ENCODE results near the gene TGFBR1.

Gene TGFBR1

GRCh38 chr9:99128133-99128406, 23.2 kb downstream of the TGFBR1 start:
- Histone ChIP-seq H3K4me1 (ENCODE audit: control insufficient read depth, low read length) (peaks cover 100% of the 10 kb centered on the region), H3F3A (ENCODE audit: control insufficient read depth, insufficient read depth) (peaks cover 15% of the 10 kb centered on the region), H3K79me2 (ENCODE audit: control insufficient read depth, low read length) (peaks cover 92% of the 10 kb centered on the region), H3K27ac (ENCODE audit: low read depth, low read length) (peak overlapping the region; percentile 82), H3K4me3 (ENCODE audit: low read length) (0 out of 2 replicates have a peak overlapping the region, but pooled peaks have one; percentile 1), H3K27me3 (ENCODE audit: control insufficient read depth, low read length) (no peaks in the 10 kb centered on the region), H3K9me3 (ENCODE audit: control insufficient read depth, insufficient read depth, low read length) (no peaks in the 10 kb centered on the region), H4K20me1 (ENCODE audit: control insufficient read depth, insufficient read depth, low read depth, low read length) (no peaks in the 10 kb centered on the region), H3K36me3 (ENCODE audit: control insufficient read depth, low read length) (peaks cover 46% of the 10 kb centered on the region), H3K4me2 (ENCODE audit: low read length) (peak overlapping the region; percentile 70), H3K9me2 (replicated peaks; ENCODE audit: control insufficient read depth, low read length) (no peaks in the 10 kb centered on the region)
- TF ChIP-seq EZH2phosphoT487 (IDR thresholded peaks at IDR 0.05; ENCODE audit: borderline replicate concordance, low read length) (no peak), CTCF (IDR thresholded peaks at IDR 0.05; ENCODE audit: low read depth, low read length, poor library complexity, severe bottlenecking) (no peak)

- Histone ChIP-seq H4K20me1 (ENCODE audit: control insufficient read depth, insufficient read depth, low read depth, low read length) (no peaks in the 10 kb centered on the region), H3K79me2 (ENCODE audit: control insufficient read depth, low read length) (peaks cover 89% of the 10 kb centered on the region), H3K4me1 (ENCODE audit: control insufficient read depth, low read length) (peaks cover 100% of the 10 kb centered on the region), H3K4me3 (ENCODE audit: low read length) (peak overlapping the region; percentile 29), H3F3A (ENCODE audit: control insufficient read depth, insufficient read depth) (peaks cover 18% of the 10 kb centered on the region), H3K27me3 (ENCODE audit: control insufficient read depth, low read length) (no peaks in the 10 kb centered on the region), H3K27ac (ENCODE audit: low read depth, low read length) (peak overlapping the region; percentile 82), H3K4me2 (ENCODE audit: low read length) (peak overlapping the region; percentile 70), H3K36me3 (ENCODE audit: control insufficient read depth, low read length) (peaks cover 53% of the 10 kb centered on the region), H3K9me3 (ENCODE audit: control insufficient read depth, insufficient read depth, low read length) (no peaks in the 10 kb centered on the region), H3K9me2 (replicated peaks; ENCODE audit: control insufficient read depth, low read length) (no peaks in the 10 kb centered on the region)
- TF ChIP-seq EZH2phosphoT487 (IDR thresholded peaks at IDR 0.05; ENCODE audit: borderline replicate concordance, low read length) (no peak), CTCF (IDR thresholded peaks at IDR 0.05; ENCODE audit: low read depth, low read length, poor library complexity, severe bottlenecking) (no peak)
Observed at GRCh38 chr9:99129091-99129490, 24.2 kb downstream of the TGFBR1 start.

GRCh38 chr9:99130069-99130468, 25.2 kb downstream of the TGFBR1 start:
- no peaks in the 10 kb centered on the region for H3K27me3 ChIP-seq (ENCODE audit: control insufficient read depth, low read length)
- H3F3A ChIP-seq (ENCODE audit: control insufficient read depth, insufficient read depth), result peaks cover 25% of the 10 kb centered on the region
- H3K4me3 ChIP-seq (ENCODE audit: low read length), result peak overlapping the region; percentile 49
- peak overlapping the region; percentile 70 for H3K4me2 ChIP-seq (ENCODE audit: low read length)
- peaks cover 100% of the 10 kb centered on the region for H3K4me1 ChIP-seq (ENCODE audit: control insufficient read depth, low read length)
- TF ChIP-seq EZH2phosphoT487 (IDR thresholded peaks at IDR 0.05; ENCODE audit: borderline replicate concordance, low read length) (no peak), CTCF (IDR thresholded peaks at IDR 0.05; ENCODE audit: low read depth, low read length, poor library complexity, severe bottlenecking) (peak; percentile 18)
- peak overlapping the region; percentile 82 for H3K27ac ChIP-seq (ENCODE audit: low read depth, low read length)
- no peaks in the 10 kb centered on the region for H3K9me2 ChIP-seq (replicated peaks; ENCODE audit: control insufficient read depth, low read length)
- H3K36me3 ChIP-seq (ENCODE audit: control insufficient read depth, low read length), result peaks cover 56% of the 10 kb centered on the region
- no peaks in the 10 kb centered on the region for H4K20me1 ChIP-seq (ENCODE audit: control insufficient read depth, insufficient read depth, low read depth, low read length)
- H3K79me2 ChIP-seq (ENCODE audit: control insufficient read depth, low read length), result peaks cover 87% of the 10 kb centered on the region
- H3K9me3 ChIP-seq (ENCODE audit: control insufficient read depth, insufficient read depth, low read length), result no peaks in the 10 kb centered on the region

GRCh38 chr9:99133145-99133544, 28.2 kb downstream of the TGFBR1 start:
- no peak overlapping the region for H3K4me3 ChIP-seq (ENCODE audit: low read length)
- peak overlapping the region; percentile 22 for H3K27ac ChIP-seq (ENCODE audit: low read depth, low read length)
- H3K4me1 ChIP-seq (ENCODE audit: control insufficient read depth, low read length), result peaks cover 93% of the 10 kb centered on the region
- H3K27me3 ChIP-seq (ENCODE audit: control insufficient read depth, low read length), result no peaks in the 10 kb centered on the region
- TF ChIP-seq EZH2phosphoT487 (IDR thresholded peaks at IDR 0.05; ENCODE audit: borderline replicate concordance, low read length), result no peak
- TF ChIP-seq CTCF (IDR thresholded peaks at IDR 0.05; ENCODE audit: low read depth, low read length, poor library complexity, severe bottlenecking), result no peak
- peaks cover 27% of the 10 kb centered on the region for H3F3A ChIP-seq (ENCODE audit: control insufficient read depth, insufficient read depth)
- peak overlapping the region; percentile 11; the same call in 1 of the 2 replicates for H3K4me2 ChIP-seq (ENCODE audit: low read length)
- H3K9me3 ChIP-seq (ENCODE audit: control insufficient read depth, insufficient read depth, low read length), result no peaks in the 10 kb centered on the region
- H3K79me2 ChIP-seq (ENCODE audit: control insufficient read depth, low read length), result peaks cover 67% of the 10 kb centered on the region
- no peaks in the 10 kb centered on the region for H3K9me2 ChIP-seq (replicated peaks; ENCODE audit: control insufficient read depth, low read length)
- H4K20me1 ChIP-seq (ENCODE audit: control insufficient read depth, insufficient read depth, low read depth, low read length), result no peaks in the 10 kb centered on the region
- H3K36me3 ChIP-seq (ENCODE audit: control insufficient read depth, low read length), result peaks cover 67% of the 10 kb centered on the region

Data from DOHH2 (cell line).